ENCODE data around the gene OR2AG2.

- no peak for TF ChIP-seq CTCF (IDR thresholded peaks at IDR 0.05)
- no peak for TF ChIP-seq POLR2A (IDR thresholded peaks at IDR 0.05)
- no peak for TF ChIP-seq EP300 (IDR thresholded peaks at IDR 0.05)
- no peak for TF ChIP-seq POLR2AphosphoS5 (IDR thresholded peaks at IDR 0.05)
Observed at GRCh38 chr11:6745018-6745417, 26.8 kb downstream of the OR2AG2 start.

Data from sigmoid colon (tissue), 4 donors.